NCI-H1694 (cell line): Measurements from ENCODE around the gene ELOVL5.
"Not testable (repeated sequence)": the region's sequence is repeated elsewhere in the genome, so short reads cannot be mapped to it uniquely, and the experiment has no call there.

Source experiments
- DNase-seq: peaks from one replicate; lab custom pipeline; 2025; lab: John Stamatoyannopoulos, UW

Gene ELOVL5

GRCh38 chr6:53304953-53305352 is 43.8 kb downstream of the ELOVL5 start:
- not testable (repeated sequence) for DNase-seq

- no peak for DNase-seq
Observed at GRCh38 chr6:53302678-53303360, 45.9 kb downstream of the ELOVL5 start.

GRCh38 chr6:53301801-53302537 is 46.8 kb downstream of the ELOVL5 start:
- no peak for DNase-seq

- no peak for DNase-seq
Observed at GRCh38 chr6:53300656-53301551, 47.8 kb downstream of the ELOVL5 start.

- DNase-seq: no peak
Observed at GRCh38 chr6:53299331-53300005, 49.3 kb downstream of the ELOVL5 start.

- DNase-seq: no peak
Observed at GRCh38 chr6:53297004-53297403, 51.7 kb downstream of the ELOVL5 start.

GRCh38 chr6:53295176-53295575 is 53.6 kb downstream of the ELOVL5 start:
- no peak for DNase-seq

- no peak for DNase-seq
Observed at GRCh38 chr6:53294611-53295010, 54.1 kb downstream of the ELOVL5 start.

GRCh38 chr6:53294095-53294494 is 54.7 kb downstream of the ELOVL5 start:
- no peak for DNase-seq

GRCh38 chr6:53293691-53294090 is 55.1 kb downstream of the ELOVL5 start:
- no peak for DNase-seq

GRCh38 chr6:53290537-53291510 is 57.9 kb downstream of the ELOVL5 start:
- DNase-seq: no peak

GRCh38 chr6:53287336-53288225 is 61.2 kb downstream of the ELOVL5 start:
- DNase-seq: no peak

- no peak for DNase-seq
Observed at GRCh38 chr6:53284901-53285300, 63.8 kb downstream of the ELOVL5 start.

- DNase-seq: no peak
Observed at GRCh38 chr6:53282741-53283140, 66.0 kb downstream of the ELOVL5 start.

GRCh38 chr6:53282234-53282633 is 66.5 kb downstream of the ELOVL5 start:
- no peak for DNase-seq

GRCh38 chr6:53281518-53282215 is 67.1 kb downstream of the ELOVL5 start:
- no peak for DNase-seq

GRCh38 chr6:53280207-53280606 is 68.5 kb downstream of the ELOVL5 start:
- DNase-seq: no peak

GRCh38 chr6:53279293-53279692 is 69.5 kb downstream of the ELOVL5 start:
- DNase-seq: no peak

- no peak for DNase-seq
Observed at GRCh38 chr6:53273370-53273769, 75.4 kb downstream of the ELOVL5 start.
